GM23338 (cell line): ENCODE results near the gene PIWIL4. TPM values are rescaled to one million over a fixed set of nuclear protein-coding genes. Genes with fewer than 3 reads are reported as not detected.

Source experiments
- polyA plus RNA-seq: library from polyadenylated mRNA; unstranded; fragments of >200 nt; fragmentation: Nextera tagmentation; extraction: Ambion mirVana; gene quantifications from 2 replicates; pipeline ENCODE4 v1.2.1, GENCODE V29; 2016
- total RNA-seq: library from RNA; depleted of rRNA; stranded (reverse); fragments of >200 nt; shearing (Covaris generic); gene quantifications from 2 replicates; pipeline ENCODE4 v1.2.3, GENCODE V29; 2014; rRNA removed

The PIWIL4 gene
- total and polyA plus RNA-seq, 2 experiments from 2014 or later: 0.23 to 0.66 TPM

Other genes with a start within 250 kb of the PIWIL4 start
- gene GPR83, start 165.9 kb upstream of the PIWIL4 start, total RNA-seq: 0.17 and 0.23 TPM in 2 replicates
- gene GPR83, start 165.9 kb upstream of the PIWIL4 start, polyA plus RNA-seq: 0.18 and 0.35 TPM in 2 replicates
- 36.5 and 38.5 TPM in 2 replicates for gene MRE11, start 73.5 kb upstream of the PIWIL4 start, total RNA-seq
- gene MRE11, start 73.5 kb upstream of the PIWIL4 start, polyA plus RNA-seq: 17.3 and 23.3 TPM in 2 replicates
- 16.0 and 16.6 TPM in 2 replicates for gene ANKRD49, start 73.4 kb upstream of the PIWIL4 start, total RNA-seq
- 30.4 and 35.2 TPM in 2 replicates for gene ANKRD49, start 73.4 kb upstream of the PIWIL4 start, polyA plus RNA-seq
- not detected in 2 replicates for gene C11orf97, start 54.9 kb upstream of the PIWIL4 start, total RNA-seq
- not detected in 2 replicates for gene C11orf97, start 54.9 kb upstream of the PIWIL4 start, polyA plus RNA-seq
- gene FUT4, start 23.4 kb upstream of the PIWIL4 start, total RNA-seq: 6.5 and 7.4 TPM in 2 replicates
- gene FUT4, start 23.4 kb upstream of the PIWIL4 start, polyA plus RNA-seq: 2.3 and 2.4 TPM in 2 replicates
- gene AMOTL1, start 201.0 kb downstream of the PIWIL4 start, total RNA-seq: 18.7 TPM in 2 replicates
- gene AMOTL1, start 201.0 kb downstream of the PIWIL4 start, polyA plus RNA-seq: 4.1 and 4.3 TPM in 2 replicates